GM12878 (cell line): ENCODE results near the gene B4GALT1.

ENCODE experiments used
- BRCA1 ChIP-seq: IDR thresholded peaks from 2 replicates; pipeline ENCODE4 v1.6.1; 2011; ENCODE audit warnings: low read depth, low read length, improper control_type of control experiment
- CBFB ChIP-seq: IDR thresholded peaks from 2 replicates; pipeline ENCODE4 v1.6.1; 2016; ENCODE audit warnings: antibody characterized with exemption, low read depth
- FOXM1 ChIP-seq: IDR thresholded peaks from 2 replicates; pipeline ENCODE4 v1.6.1; 2012; ENCODE audit warnings: low read depth, mild to moderate bottlenecking, inconsistent platforms, low read length, moderate library complexity
- NR2C2 ChIP-seq: IDR thresholded peaks from 2 replicates; pipeline ENCODE4 v1.6.1; 2011; ENCODE audit warnings: borderline replicate concordance, low read depth; ENCODE audit not compliant: control insufficient read depth, insufficient read length
- PAX5 ChIP-seq: IDR thresholded peaks from 2 replicates; pipeline ENCODE4 v1.6.1; 2011; ENCODE audit warnings: low read depth, low read length, borderline replicate concordance
- RBBP5 ChIP-seq: fragments of 200-600 bp; sonication (generic); conservative IDR thresholded peaks from 2 replicates; pipeline ENCODE4 v1.6.1; 2016
- SIN3A ChIP-seq: IDR thresholded peaks from 2 replicates; pipeline ENCODE4 v1.6.1; 2012; ENCODE audit warnings: low read depth, low read length, improper control_type of control experiment
- SMC3 ChIP-seq: IDR thresholded peaks from 2 replicates; pipeline ENCODE4 v1.6.1; 2011; ENCODE audit warnings: low read length, improper control_type of control experiment, borderline replicate concordance
- SP1 ChIP-seq: IDR thresholded peaks from one replicate; pipeline ENCODE4 v1.6.1; 2011; ENCODE audit warnings: low read depth, low read length
- SRF ChIP-seq, 2 experiments: IDR thresholded peaks; 2 replicates each; pipeline ENCODE4 v1.6.1; 2011; ENCODE audit warnings: low read depth in 2 of 2, low read length in 2 of 2, mild to moderate bottlenecking in 1 of 2, moderate library complexity in 1 of 2
- TAF1 ChIP-seq: IDR thresholded peaks from 2 replicates; pipeline ENCODE4 v1.6.1; 2011; ENCODE audit warnings: mild to moderate bottlenecking, low read depth, low read length, borderline replicate concordance
- TF ChIP-seq, protein P1 (sequence below), 3 experiments: IDR thresholded peaks in 2 of 3; conservative IDR thresholded peaks in 1 of 3; 2 replicates each; pipeline ENCODE4 v1.5.1; 2011; ENCODE audit warnings: low read depth in 3 of 3, low read length in 3 of 3, mild to moderate bottlenecking in 3 of 3, control low read depth in 2 of 3, moderate library complexity in 2 of 3, inconsistent platforms in 1 of 3, mixed read lengths in 1 of 3; ENCODE audit not compliant: control insufficient read depth in 2 of 3, insufficient read depth in 1 of 3; ENCODE audit errors: extremely low read depth in 1 of 3

DNA sequence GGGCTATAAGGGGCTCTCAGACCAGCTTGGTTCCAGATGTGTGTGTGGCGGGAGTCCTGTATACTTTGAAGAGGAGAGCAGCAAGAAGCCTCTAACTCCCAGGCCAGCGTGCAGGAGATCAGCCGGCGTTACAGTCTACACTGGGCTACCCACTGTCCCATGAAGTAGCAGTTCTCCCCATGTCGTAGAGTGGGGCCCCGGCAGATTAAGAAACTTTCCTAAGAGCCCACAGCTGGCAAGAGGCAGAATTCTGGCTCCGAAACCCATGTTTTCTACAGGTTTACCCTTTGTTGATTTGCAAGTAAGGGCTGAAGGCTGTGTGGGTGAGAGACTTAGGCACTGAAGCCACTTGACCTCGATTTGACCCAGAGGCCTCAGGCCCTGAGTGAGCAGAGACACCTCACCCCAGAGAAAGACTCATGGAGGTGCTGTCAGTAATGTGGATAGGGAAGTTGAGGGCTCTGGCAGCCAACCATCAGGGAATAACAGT lies 881 bp upstream of the B4GALT1 start:
- TF ChIP-seq SMC3 (no peak), SRF (IDR thresholded peaks at IDR 0.05; ENCODE audit: low read depth in 2 of 2, low read length in 2 of 2) (no peak), FOXM1 (no peak), CBFB (no peak), SIN3A (no peak), RBBP5 (no peak), NR2C2 (no peak), SP1 (no peak), TAF1 (no peak), PAX5 (no peak), BRCA1 (no peak)
- TF ChIP-seq, protein P1, sequence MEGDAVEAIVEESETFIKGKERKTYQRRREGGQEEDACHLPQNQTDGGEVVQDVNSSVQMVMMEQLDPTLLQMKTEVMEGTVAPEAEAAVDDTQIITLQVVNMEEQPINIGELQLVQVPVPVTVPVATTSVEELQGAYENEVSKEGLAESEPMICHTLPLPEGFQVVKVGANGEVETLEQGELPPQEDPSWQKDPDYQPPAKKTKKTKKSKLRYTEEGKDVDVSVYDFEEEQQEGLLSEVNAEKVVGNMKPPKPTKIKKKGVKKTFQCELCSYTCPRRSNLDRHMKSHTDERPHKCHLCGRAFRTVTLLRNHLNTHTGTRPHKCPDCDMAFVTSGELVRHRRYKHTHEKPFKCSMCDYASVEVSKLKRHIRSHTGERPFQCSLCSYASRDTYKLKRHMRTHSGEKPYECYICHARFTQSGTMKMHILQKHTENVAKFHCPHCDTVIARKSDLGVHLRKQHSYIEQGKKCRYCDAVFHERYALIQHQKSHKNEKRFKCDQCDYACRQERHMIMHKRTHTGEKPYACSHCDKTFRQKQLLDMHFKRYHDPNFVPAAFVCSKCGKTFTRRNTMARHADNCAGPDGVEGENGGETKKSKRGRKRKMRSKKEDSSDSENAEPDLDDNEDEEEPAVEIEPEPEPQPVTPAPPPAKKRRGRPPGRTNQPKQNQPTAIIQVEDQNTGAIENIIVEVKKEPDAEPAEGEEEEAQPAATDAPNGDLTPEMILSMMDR (IDR thresholded peaks at IDR 0.05 in 2 of 3, conservative IDR thresholded peaks at IDR 0.05 in 1 of 3; ENCODE audit: control insufficient read depth in 2 of 3, extremely low read depth in 1 of 3, insufficient read depth in 1 of 3, low read depth in 3 of 3, low read length in 3 of 3), result no peak
